ENCODE measurements around the gene SGK1.
A peak's percentile ranks its signal among the peaks of the same experiment; 100 is the strongest.

SGK1 gene

GRCh38 chr6:134347885-134348805 lies 30.2 kb upstream of the SGK1 start:
- H3K4me3 ChIP-seq (ENCODE audit: low read length in 2 of 2) = no peak overlapping the region
- no peaks in the 10 kb centered on the region for H3K36me3 ChIP-seq (ENCODE audit: control insufficient read depth in 2 of 2, insufficient read depth in 2 of 2, low read length in 2 of 2)
- no peak overlapping the region for H3K9ac ChIP-seq (ENCODE audit: low read length in 2 of 2)
- H3K9me3 ChIP-seq (ENCODE audit: control insufficient read depth in 2 of 2, low read length in 2 of 2) = no peaks in the 10 kb centered on the region
- H3K27me3 ChIP-seq (ENCODE audit: control insufficient read depth in 1 of 2, insufficient read depth in 2 of 2, low read length in 2 of 2) = no peaks in the 10 kb centered on the region
- H3K27ac ChIP-seq (ENCODE audit: low read length) = no peak overlapping the region
- H3K4me1 ChIP-seq (ENCODE audit: control insufficient read depth, insufficient read depth, low read length) = no peaks in the 10 kb centered on the region

DNA sequence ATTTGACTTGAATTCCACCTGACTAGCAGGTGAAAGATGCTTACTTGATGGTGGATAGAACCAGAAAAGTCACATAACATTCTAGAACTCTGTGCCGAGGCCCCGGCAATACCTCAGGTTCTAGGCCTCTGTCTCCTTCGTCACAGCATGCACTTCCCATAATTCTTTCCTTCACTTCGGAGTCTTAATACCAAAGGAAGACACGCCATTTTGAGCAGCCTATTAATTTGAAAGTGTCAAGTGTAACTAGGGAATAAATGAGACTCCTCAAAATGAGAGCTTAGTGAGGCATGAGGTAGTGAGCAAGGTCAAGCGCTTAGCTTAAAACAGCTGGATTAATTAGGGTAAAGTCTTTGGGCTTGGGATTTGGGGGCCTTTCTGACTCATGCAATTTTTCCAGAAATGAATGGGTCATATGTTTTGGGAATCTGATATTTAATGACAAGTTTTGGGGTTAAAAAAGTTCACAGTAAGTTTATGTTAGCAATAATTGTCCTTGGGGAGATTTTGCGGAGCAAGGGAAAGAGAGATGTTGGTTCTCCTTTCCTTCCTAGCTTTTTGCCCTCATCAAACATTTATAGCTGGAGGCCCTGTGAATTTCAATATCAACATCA lies 29.1 kb upstream of the SGK1 start:
- Histone ChIP-seq H3K9me3 (ENCODE audit: control insufficient read depth in 2 of 2, low read length in 2 of 2) (no peaks in the 10 kb centered on the region), H3K27ac (ENCODE audit: low read length) (no peak overlapping the region), H3K9ac (ENCODE audit: low read length in 2 of 2) (no peak overlapping the region), H3K27me3 (ENCODE audit: control insufficient read depth in 1 of 2, insufficient read depth in 2 of 2, low read length in 2 of 2) (no peaks in the 10 kb centered on the region), H3K4me3 (ENCODE audit: low read length in 2 of 2) (no peak overlapping the region), H3K4me1 (ENCODE audit: control insufficient read depth, insufficient read depth, low read length) (no peaks in the 10 kb centered on the region), H3K36me3 (ENCODE audit: control insufficient read depth in 2 of 2, insufficient read depth in 2 of 2, low read length in 2 of 2) (no peaks in the 10 kb centered on the region)

GRCh38 chr6:134345789-134346188 lies 27.9 kb upstream of the SGK1 start:
- Histone ChIP-seq H3K36me3 (ENCODE audit: control insufficient read depth in 2 of 2, insufficient read depth in 2 of 2, low read length in 2 of 2) (no peaks in the 10 kb centered on the region), H3K4me1 (ENCODE audit: control insufficient read depth, insufficient read depth, low read length) (no peaks in the 10 kb centered on the region), H3K9me3 (ENCODE audit: control insufficient read depth in 2 of 2, low read length in 2 of 2) (no peaks in the 10 kb centered on the region), H3K9ac (ENCODE audit: low read length in 2 of 2) (no peak overlapping the region), H3K27ac (ENCODE audit: low read length) (no peak overlapping the region), H3K4me3 (ENCODE audit: low read length in 2 of 2) (no peak overlapping the region), H3K27me3 (ENCODE audit: control insufficient read depth in 1 of 2, insufficient read depth in 2 of 2, low read length in 2 of 2) (no peaks in the 10 kb centered on the region)

- no peak overlapping the region for H3K4me3 ChIP-seq (ENCODE audit: low read length in 2 of 2)
- H3K9me3 ChIP-seq (ENCODE audit: control insufficient read depth in 2 of 2, low read length in 2 of 2) = no peaks in the 10 kb centered on the region
- H3K27ac ChIP-seq (ENCODE audit: low read length) = peak overlapping the region; percentile 18
Measured at GRCh38 chr6:134343066-134343465, 25.2 kb upstream of the SGK1 start.

DNA sequence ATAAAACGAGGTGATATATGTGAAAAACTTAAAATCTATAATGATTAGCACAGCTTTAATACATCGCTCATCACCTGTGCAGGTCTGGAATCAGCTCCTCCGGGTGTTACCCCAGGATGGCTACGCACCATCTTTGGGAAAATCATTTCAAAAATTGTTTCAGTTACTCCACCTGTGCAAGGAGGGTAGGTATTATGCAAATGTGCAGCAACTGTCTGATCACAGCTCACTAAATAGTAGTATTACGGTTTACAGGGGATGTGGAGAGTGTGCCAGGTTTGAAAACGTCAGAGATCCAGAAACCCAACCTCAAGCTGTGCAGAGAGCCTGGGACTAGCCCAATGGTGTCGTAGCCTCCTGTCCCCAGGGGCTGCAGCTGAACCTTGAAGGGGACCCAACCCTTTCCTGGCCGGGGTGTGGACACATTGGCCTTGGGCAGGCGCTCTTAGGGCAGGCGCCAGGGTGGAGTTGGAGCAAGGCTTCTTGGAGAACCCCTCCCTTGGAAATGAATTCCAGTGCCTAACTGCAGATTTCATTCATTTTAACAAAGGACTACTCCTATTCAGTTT lies 24.2 kb upstream of the SGK1 start:
- Histone ChIP-seq H3K36me3 (ENCODE audit: control insufficient read depth in 2 of 2, insufficient read depth in 2 of 2, low read length in 2 of 2) (no peaks in the 10 kb centered on the region), H3K9ac (ENCODE audit: low read length in 2 of 2) (no peak overlapping the region), H3K27ac (ENCODE audit: low read length) (peak overlapping the region; percentile 18), H3K9me3 (ENCODE audit: control insufficient read depth in 2 of 2, low read length in 2 of 2) (no peaks in the 10 kb centered on the region), H3K4me1 (ENCODE audit: control insufficient read depth, insufficient read depth, low read length) (no peaks in the 10 kb centered on the region), H3K4me3 (ENCODE audit: low read length in 2 of 2) (no peak overlapping the region), H3K27me3 (ENCODE audit: control insufficient read depth in 1 of 2, insufficient read depth in 2 of 2, low read length in 2 of 2) (no peaks in the 10 kb centered on the region)

More at GRCh38 chr6:134343066-134343465, 25.2 kb upstream of the SGK1 start:
- Histone ChIP-seq H3K27me3 (ENCODE audit: control insufficient read depth in 1 of 2, insufficient read depth in 2 of 2, low read length in 2 of 2) (no peaks in the 10 kb centered on the region), H3K36me3 (ENCODE audit: control insufficient read depth in 2 of 2, insufficient read depth in 2 of 2, low read length in 2 of 2) (no peaks in the 10 kb centered on the region), H3K4me1 (ENCODE audit: control insufficient read depth, insufficient read depth, low read length) (no peaks in the 10 kb centered on the region), H3K9ac (ENCODE audit: low read length in 2 of 2) (no peak overlapping the region)

DNA sequence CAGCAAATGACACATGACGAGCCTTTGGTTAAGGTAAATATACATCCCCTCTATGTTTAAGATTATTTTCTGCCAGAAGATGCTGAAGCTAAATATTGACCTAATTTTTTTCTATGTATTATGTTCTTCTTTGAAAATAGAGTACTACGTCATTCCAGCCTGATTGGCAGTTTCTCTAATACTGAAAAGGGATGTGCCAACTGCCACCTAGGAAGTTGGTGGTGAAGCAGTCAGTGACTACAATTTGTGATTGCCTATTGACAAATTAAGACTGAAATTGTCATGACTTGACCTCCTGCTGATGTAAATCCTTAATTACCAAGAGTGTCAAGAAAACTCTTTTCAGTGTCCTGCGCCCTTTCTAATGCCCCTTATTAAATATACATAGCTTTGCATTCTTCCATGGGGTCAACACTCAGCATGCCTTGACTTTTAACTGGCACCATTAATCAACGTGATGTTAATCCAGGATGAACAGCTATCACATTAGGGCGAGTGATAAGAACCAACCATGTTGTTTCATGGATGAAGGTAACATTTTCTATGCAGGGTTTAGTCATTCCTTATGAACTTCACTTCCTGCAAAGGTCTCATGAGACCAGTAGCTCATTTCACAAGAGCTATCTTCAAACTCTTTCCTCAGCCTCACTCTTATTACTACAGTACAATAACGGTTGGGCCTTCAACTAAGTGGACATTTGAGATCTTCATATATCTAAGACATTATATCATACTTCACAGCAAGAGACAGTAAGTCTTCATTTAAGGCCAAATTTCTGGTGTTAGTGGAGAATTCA lies 22.5 kb upstream of the SGK1 start:
- no peak overlapping the region for H3K4me3 ChIP-seq (ENCODE audit: low read length in 2 of 2)
- H3K36me3 ChIP-seq (ENCODE audit: control insufficient read depth in 2 of 2, insufficient read depth in 2 of 2, low read length in 2 of 2) = no peaks in the 10 kb centered on the region
- H3K27me3 ChIP-seq (ENCODE audit: control insufficient read depth in 1 of 2, insufficient read depth in 2 of 2, low read length in 2 of 2) = no peaks in the 10 kb centered on the region
- no peaks in the 10 kb centered on the region for H3K4me1 ChIP-seq (ENCODE audit: control insufficient read depth, insufficient read depth, low read length)
- no peak overlapping the region for H3K27ac ChIP-seq (ENCODE audit: low read length)
- H3K9ac ChIP-seq (ENCODE audit: low read length in 2 of 2) = no peak overlapping the region
- H3K9me3 ChIP-seq (ENCODE audit: control insufficient read depth in 2 of 2, low read length in 2 of 2) = no peaks in the 10 kb centered on the region

DNA sequence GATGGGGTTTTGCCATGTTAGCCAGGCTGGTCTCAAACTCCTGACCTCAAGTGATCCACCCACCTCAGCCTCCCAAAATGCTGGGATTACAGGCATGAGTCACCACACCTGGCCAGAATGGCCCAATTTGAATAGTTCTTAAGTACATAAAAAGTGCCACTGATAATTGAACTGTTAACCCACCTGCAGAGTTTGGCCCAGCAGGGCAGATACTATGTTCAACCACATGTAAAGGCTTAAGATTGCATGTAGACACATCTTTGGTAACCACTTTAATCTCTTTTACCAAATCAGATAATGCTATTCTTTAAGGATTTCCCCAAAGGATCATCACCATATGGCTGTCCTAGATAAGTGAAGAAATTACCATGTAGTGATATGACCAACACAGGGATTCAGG lies 21.3 kb upstream of the SGK1 start:
- Histone ChIP-seq H3K27ac (ENCODE audit: low read length) (no peak overlapping the region), H3K4me3 (ENCODE audit: low read length in 2 of 2) (no peak overlapping the region), H3K9me3 (ENCODE audit: control insufficient read depth in 2 of 2, low read length in 2 of 2) (no peaks in the 10 kb centered on the region), H3K36me3 (ENCODE audit: control insufficient read depth in 2 of 2, insufficient read depth in 2 of 2, low read length in 2 of 2) (no peaks in the 10 kb centered on the region), H3K27me3 (ENCODE audit: control insufficient read depth in 1 of 2, insufficient read depth in 2 of 2, low read length in 2 of 2) (no peaks in the 10 kb centered on the region), H3K9ac (ENCODE audit: low read length in 2 of 2) (no peak overlapping the region), H3K4me1 (ENCODE audit: control insufficient read depth, insufficient read depth, low read length) (no peaks in the 10 kb centered on the region)

GRCh38 chr6:134331256-134331655 lies 13.3 kb upstream of the SGK1 start:
- no peak overlapping the region for H3K4me3 ChIP-seq (ENCODE audit: low read length in 2 of 2)
- no peaks in the 10 kb centered on the region for H3K4me1 ChIP-seq (ENCODE audit: control insufficient read depth, insufficient read depth, low read length)
- H3K9me3 ChIP-seq (ENCODE audit: control insufficient read depth in 2 of 2, low read length in 2 of 2) = no peaks in the 10 kb centered on the region
- H3K9ac ChIP-seq (ENCODE audit: low read length in 2 of 2) = no peak overlapping the region
- no peaks in the 10 kb centered on the region for H3K27me3 ChIP-seq (ENCODE audit: control insufficient read depth in 1 of 2, insufficient read depth in 2 of 2, low read length in 2 of 2)
- no peaks in the 10 kb centered on the region for H3K36me3 ChIP-seq (ENCODE audit: control insufficient read depth in 2 of 2, insufficient read depth in 2 of 2, low read length in 2 of 2)
- no peak overlapping the region for H3K27ac ChIP-seq (ENCODE audit: low read length)

- Histone ChIP-seq H3K27ac (ENCODE audit: low read length) (no peak overlapping the region), H3K4me3 (ENCODE audit: low read length in 2 of 2) (no peak overlapping the region), H3K36me3 (ENCODE audit: control insufficient read depth in 2 of 2, insufficient read depth in 2 of 2, low read length in 2 of 2) (no peaks in the 10 kb centered on the region), H3K27me3 (ENCODE audit: control insufficient read depth in 1 of 2, insufficient read depth in 2 of 2, low read length in 2 of 2) (no peaks in the 10 kb centered on the region), H3K4me1 (ENCODE audit: control insufficient read depth, insufficient read depth, low read length) (no peaks in the 10 kb centered on the region), H3K9ac (ENCODE audit: low read length in 2 of 2) (no peak overlapping the region), H3K9me3 (ENCODE audit: control insufficient read depth in 2 of 2, low read length in 2 of 2) (peaks cover 2 to 4% of the 10 kb centered on the region in 2 donors)
Measured at GRCh38 chr6:134330555-134330954, 12.6 kb upstream of the SGK1 start.

DNA sequence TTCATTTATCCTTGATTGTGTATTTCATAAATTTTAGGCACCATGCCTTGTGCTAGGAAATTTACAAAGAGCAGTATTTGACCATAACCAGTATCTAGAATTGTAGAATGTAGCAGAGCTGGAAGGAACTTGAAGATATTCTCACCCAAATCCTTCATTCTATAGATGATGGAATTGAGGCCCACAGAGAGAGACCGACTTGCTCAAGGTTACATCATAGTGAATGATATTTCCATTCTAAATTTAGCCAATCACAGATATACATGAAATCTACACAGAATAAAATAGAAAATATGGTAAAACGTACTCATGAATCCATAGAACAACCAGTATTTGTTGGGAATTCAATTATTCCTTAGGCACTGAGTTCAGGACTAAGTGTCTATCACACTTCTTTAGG lies 10.9 kb upstream of the SGK1 start:
- peaks cover 4 to 6% of the 10 kb centered on the region in 2 donors for H3K9me3 ChIP-seq (ENCODE audit: control insufficient read depth in 2 of 2, low read length in 2 of 2)
- no peak overlapping the region for H3K27ac ChIP-seq (ENCODE audit: low read length)
- H3K4me1 ChIP-seq (ENCODE audit: control insufficient read depth, insufficient read depth, low read length) = no peaks in the 10 kb centered on the region
- no peaks in the 10 kb centered on the region for H3K36me3 ChIP-seq (ENCODE audit: control insufficient read depth in 2 of 2, insufficient read depth in 2 of 2, low read length in 2 of 2)
- no peaks in the 10 kb centered on the region for H3K27me3 ChIP-seq (ENCODE audit: control insufficient read depth in 1 of 2, insufficient read depth in 2 of 2, low read length in 2 of 2)
- H3K4me3 ChIP-seq (ENCODE audit: low read length in 2 of 2) = no peak overlapping the region
- H3K9ac ChIP-seq (ENCODE audit: low read length in 2 of 2) = no peak overlapping the region

All from stomach smooth muscle (tissue), 2 donors.